A549 treated with ZK216348 at 1 μM for 4 hours (cell line): ENCODE data around the gene SLC25A34. TPM values are rescaled to one million over a fixed set of nuclear protein-coding genes. Genes with fewer than 3 reads are reported as not detected.

Experiments
- total RNA-seq: library from RNA; stranded (reverse); fragments of 200-300 nt; extraction: Qiagen RNA extraction; gene quantifications from 5 replicates; pipeline ENCODE4 v1.2.3, GENCODE V29; 2022; ENCODE audit warnings: low read depth

Gene SLC25A34
- total RNA-seq, result 0.12 to 0.48 TPM (median 0.28 TPM) in 5 replicates

DNA sequence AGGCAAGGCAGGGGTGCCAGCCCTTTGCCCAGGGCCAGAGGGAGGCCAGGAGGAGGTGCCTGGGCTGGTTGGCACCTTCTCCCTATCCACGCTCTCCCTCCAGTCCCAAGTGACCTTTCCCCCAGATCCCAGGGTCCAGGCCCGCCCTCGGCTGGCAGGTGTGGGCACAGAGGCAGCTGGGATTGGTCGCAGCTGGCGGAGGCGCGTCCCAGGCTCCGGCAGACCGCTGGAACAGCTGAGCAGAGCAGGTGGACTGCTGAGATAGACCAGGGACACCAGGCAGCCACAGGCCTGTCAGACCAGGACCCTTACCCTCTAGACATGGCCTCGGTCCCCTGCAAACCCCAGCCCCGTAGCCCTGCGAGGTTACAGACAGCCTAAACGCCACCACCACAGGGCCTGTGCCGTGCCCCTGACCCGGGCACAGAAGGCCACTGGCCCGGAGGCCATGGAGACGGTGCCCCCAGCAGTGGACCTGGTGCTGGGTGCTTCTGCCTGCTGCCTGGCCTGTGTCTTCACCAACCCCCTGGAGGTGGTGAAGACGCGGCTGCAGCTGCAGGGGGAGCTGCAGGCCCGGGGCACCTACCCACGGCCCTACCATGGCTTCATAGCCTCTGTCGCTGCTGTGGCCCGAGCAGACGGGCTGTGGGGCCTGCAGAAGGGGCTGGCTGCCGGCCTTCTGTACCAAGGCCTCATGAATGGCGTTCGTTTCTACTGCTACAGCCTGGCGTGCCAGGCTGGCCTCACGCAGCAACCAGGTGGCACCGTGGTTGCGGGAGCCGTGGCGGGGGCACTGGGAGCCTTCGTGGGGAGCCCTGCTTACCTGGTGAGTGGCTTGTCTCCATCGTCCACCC, at the start of gene SLC25A34:
Gene SLC25A34, plus strand, starts transcription at position 221 of the 854 bp plus-strand sequence. Its CDS starts 228 bp downstream, at position 449.

DNA sequence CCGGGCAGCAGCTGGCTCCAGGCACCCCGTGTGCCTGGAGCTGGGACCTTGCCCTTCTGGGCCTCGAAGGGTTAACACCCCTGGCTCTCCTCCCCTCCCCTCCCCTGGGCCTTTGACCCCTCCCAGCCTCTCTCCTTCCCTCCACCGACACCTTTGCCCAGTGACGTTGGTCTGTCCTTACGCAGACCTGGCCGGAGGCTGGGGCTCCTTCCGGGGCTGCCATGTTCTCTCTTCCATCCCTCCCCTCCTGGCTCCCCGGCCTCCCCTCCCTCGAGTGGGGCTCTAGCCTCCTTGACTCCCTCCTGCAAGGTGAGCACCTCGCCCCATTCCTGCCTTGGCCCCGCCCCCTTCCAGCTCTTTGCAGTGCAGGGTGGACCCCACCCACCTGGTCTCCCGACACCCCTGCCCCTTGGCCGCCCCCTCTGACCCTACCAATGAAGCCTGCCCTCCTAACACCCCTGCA, 6.3 kb downstream of the SLC25A34 start, which contains the start of gene TMEM82:
Gene TMEM82, plus strand, starts transcription at position 161 of the 463 bp plus-strand sequence. Its CDS starts 61 bp downstream, at position 222.

DNA sequence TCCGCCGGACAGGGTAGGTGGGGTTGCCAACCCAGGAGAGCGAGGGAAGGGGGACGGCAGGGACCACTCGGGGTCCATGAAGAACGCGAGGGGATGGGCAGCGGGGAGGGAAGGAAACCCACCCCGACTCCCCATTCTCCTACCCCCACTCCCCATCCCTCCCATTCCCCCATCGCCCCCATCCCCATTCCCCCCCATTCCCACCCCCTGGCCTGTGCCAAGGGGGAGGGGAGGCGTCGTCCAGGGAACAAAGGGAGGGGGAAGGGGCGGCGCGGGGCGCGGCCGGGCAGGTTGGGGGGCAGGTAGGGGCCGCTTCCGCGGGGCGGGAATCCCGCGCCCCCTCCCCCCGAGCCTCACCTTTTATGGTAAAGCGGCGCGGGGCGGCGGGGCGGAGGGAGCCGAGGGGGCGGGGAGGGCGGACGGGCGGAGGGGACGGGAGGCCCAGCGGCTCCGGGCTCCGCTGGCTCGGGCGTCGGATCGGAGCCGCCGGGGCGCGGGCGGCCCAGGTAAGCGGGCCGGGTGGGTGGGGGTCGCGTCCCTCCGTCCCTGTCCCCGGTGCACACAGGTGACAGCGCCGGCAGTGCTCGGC, 22.4 kb downstream of the SLC25A34 start, which contains the start of gene FBLIM1:
Gene FBLIM1, plus strand, starts transcription at position 453 of the 589 bp plus-strand sequence. CDS start 6,189 bp downstream, outside the sequence.

Other genes with a start within 250 kb of the SLC25A34 start
- gene CASP9, start 212.0 kb upstream of the SLC25A34 start, total RNA-seq, result 4.1 to 6.9 TPM (median 6.1 TPM) in 5 replicates
- 3.9 to 5.6 TPM (median 4.0 TPM) in 5 replicates for gene DNAJC16, start 209.4 kb upstream of the SLC25A34 start, total RNA-seq
- 4.5 to 8.1 TPM (median 7.6 TPM) in 5 replicates for gene AGMAT, start 151.2 kb upstream of the SLC25A34 start, total RNA-seq
- gene DDI2, start 118.8 kb upstream of the SLC25A34 start, total RNA-seq, result 6.5 to 10.5 TPM (median 8.6 TPM) in 5 replicates
- gene PLEKHM2, start 51.9 kb upstream of the SLC25A34 start, total RNA-seq, result 16.2 to 30.5 TPM (median 26.7 TPM) in 5 replicates
- not detected in 5 replicates for gene TMEM82, start 6.2 kb downstream of the SLC25A34 start, total RNA-seq
- gene FBLIM1, start 22.5 kb downstream of the SLC25A34 start, total RNA-seq, result 21.1 to 38.6 TPM (median 30.3 TPM) in 5 replicates
- gene UQCRHL, start 71.4 kb downstream of the SLC25A34 start, total RNA-seq, result 6.1 to 15.5 TPM (median 7.8 TPM) in 5 replicates
- gene SPEN, start 111.4 kb downstream of the SLC25A34 start, total RNA-seq, result 34.9 to 48.0 TPM (median 44.8 TPM) in 5 replicates
- gene ZBTB17, start 239.8 kb downstream of the SLC25A34 start, total RNA-seq, result 7.7 to 17.9 TPM (median 14.7 TPM) in 5 replicates